ENCODE results near the gene PDZD8. TPM values are rescaled to one million over a fixed set of nuclear protein-coding genes. Genes with fewer than 3 reads are reported as not detected.

The PDZD8 gene
- polyA plus RNA-seq, 1 experiment: 33.2 TPM

GRCh38 chr10:117320050-117320665, 55.1 kb downstream of the PDZD8 start:
- no peak for DNase-seq (ENCODE audit: low read depth, low spot score)
- TF ChIP-seq, protein P1, sequence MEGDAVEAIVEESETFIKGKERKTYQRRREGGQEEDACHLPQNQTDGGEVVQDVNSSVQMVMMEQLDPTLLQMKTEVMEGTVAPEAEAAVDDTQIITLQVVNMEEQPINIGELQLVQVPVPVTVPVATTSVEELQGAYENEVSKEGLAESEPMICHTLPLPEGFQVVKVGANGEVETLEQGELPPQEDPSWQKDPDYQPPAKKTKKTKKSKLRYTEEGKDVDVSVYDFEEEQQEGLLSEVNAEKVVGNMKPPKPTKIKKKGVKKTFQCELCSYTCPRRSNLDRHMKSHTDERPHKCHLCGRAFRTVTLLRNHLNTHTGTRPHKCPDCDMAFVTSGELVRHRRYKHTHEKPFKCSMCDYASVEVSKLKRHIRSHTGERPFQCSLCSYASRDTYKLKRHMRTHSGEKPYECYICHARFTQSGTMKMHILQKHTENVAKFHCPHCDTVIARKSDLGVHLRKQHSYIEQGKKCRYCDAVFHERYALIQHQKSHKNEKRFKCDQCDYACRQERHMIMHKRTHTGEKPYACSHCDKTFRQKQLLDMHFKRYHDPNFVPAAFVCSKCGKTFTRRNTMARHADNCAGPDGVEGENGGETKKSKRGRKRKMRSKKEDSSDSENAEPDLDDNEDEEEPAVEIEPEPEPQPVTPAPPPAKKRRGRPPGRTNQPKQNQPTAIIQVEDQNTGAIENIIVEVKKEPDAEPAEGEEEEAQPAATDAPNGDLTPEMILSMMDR (IDR thresholded peaks at IDR 0.05; ENCODE audit: low read depth, low read length): peak; percentile 67
- POLR2A ChIA-PET: no interaction called here

GRCh38 chr10:117318909-117319308, 56.3 kb downstream of the PDZD8 start:
- no peak for DNase-seq (ENCODE audit: low read depth, low spot score)
- Histone ChIP-seq H3K4me3 (ENCODE audit: low read depth, low read length) (no peak overlapping the region), H3K27ac (ENCODE audit: low read depth, low read length) (no peak overlapping the region), H3K9me3 (ENCODE audit: control insufficient read depth, insufficient read depth, low read length) (no peaks in the 10 kb centered on the region), H3K27me3 (ENCODE audit: control insufficient read depth, insufficient read depth, low read length) (no peaks in the 10 kb centered on the region)
- TF ChIP-seq, protein P1 (IDR thresholded peaks at IDR 0.05; ENCODE audit: low read depth, low read length): peak; percentile 54
- POLR2A ChIA-PET: interaction anchor here (0.6 to 0.7 kb wide), 2 partner anchors 46 to 102 kb away, joined by 3 to 5 read pairs; no protein-coding TSS in a partner anchor
- CTCF ChIA-PET: interaction anchor here (0.6 to 7.8 kb wide), 30 partner anchors 9 to 1140 kb away, joined by 3 to 246 read pairs (median 9); no protein-coding TSS in a partner anchor

More at GRCh38 chr10:117320050-117320665, 55.1 kb downstream of the PDZD8 start:
- H3K27me3 ChIP-seq (ENCODE audit: control insufficient read depth, insufficient read depth, low read length): no peaks in the 10 kb centered on the region
- H3K4me3 ChIP-seq (ENCODE audit: low read depth, low read length): no peak overlapping the region
- H3K27ac ChIP-seq (ENCODE audit: low read depth, low read length): no peak overlapping the region
- CTCF ChIA-PET: interaction anchor here (0.5 to 7.8 kb wide), 39 partner anchors 8 to 1421 kb away, joined by 3 to 246 read pairs (median 5); no protein-coding TSS in a partner anchor
- no peaks in the 10 kb centered on the region for H3K9me3 ChIP-seq (ENCODE audit: control insufficient read depth, insufficient read depth, low read length)

DNA sequence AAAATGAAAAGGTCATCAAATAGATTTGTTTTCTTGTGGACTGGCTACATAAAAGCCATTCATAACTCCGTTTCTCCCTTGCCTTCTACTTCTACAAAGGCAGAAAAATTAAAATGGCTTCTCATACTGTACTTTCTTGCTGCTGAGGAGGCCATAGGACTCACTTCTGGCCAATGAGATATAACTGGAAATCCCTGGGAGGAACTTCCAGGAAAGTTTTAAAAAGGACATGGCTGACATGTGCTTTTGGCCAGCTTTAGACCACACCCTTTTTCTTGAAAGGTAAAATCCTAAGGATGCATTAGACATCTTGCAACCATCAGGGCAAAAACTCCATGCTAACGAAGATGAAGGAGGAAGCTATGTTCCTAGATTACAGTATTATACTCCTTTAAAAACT, 58.5 kb downstream of the PDZD8 start:
- ChIA-PET CTCF (interaction anchor here (2.6 to 7.8 kb wide), 2 partner anchors 15 to 100 kb away, joined by 9 to 246 read pairs; no protein-coding TSS in a partner anchor), POLR2A (no interaction called here)
- TF ChIP-seq, protein P1 (IDR thresholded peaks at IDR 0.05; ENCODE audit: low read depth, low read length): no peak
- Histone ChIP-seq H3K4me3 (ENCODE audit: low read depth, low read length) (no peak overlapping the region), H3K9me3 (ENCODE audit: control insufficient read depth, insufficient read depth, low read length) (no peaks in the 10 kb centered on the region), H3K27me3 (ENCODE audit: control insufficient read depth, insufficient read depth, low read length) (no peaks in the 10 kb centered on the region), H3K27ac (ENCODE audit: low read depth, low read length) (no peak overlapping the region)
- no peak for DNase-seq (ENCODE audit: low read depth, low spot score)

GRCh38 chr10:117313641-117314040, 61.6 kb downstream of the PDZD8 start:
- DNase-seq (ENCODE audit: low read depth, low spot score): no peak
- ChIA-PET CTCF (interaction anchor here (0.7 to 7.8 kb wide), 3 partner anchors 97 to 525 kb away, joined by 3 to 246 read pairs (median 7); no protein-coding TSS in a partner anchor), POLR2A (no interaction called here)
- Histone ChIP-seq H3K4me3 (ENCODE audit: low read depth, low read length) (no peak overlapping the region), H3K27ac (ENCODE audit: low read depth, low read length) (no peak overlapping the region), H3K9me3 (ENCODE audit: control insufficient read depth, insufficient read depth, low read length) (no peaks in the 10 kb centered on the region), H3K27me3 (ENCODE audit: control insufficient read depth, insufficient read depth, low read length) (no peaks in the 10 kb centered on the region)
- TF ChIP-seq, protein P1 (IDR thresholded peaks at IDR 0.05; ENCODE audit: low read depth, low read length): no peak

- Histone ChIP-seq H3K27ac (ENCODE audit: low read depth, low read length) (no peak overlapping the region), H3K4me3 (ENCODE audit: low read depth, low read length) (no peak overlapping the region), H3K9me3 (ENCODE audit: control insufficient read depth, insufficient read depth, low read length) (no peaks in the 10 kb centered on the region), H3K27me3 (ENCODE audit: control insufficient read depth, insufficient read depth, low read length) (no peaks in the 10 kb centered on the region)
- TF ChIP-seq, protein P1 (IDR thresholded peaks at IDR 0.05; ENCODE audit: low read depth, low read length): no peak
- ChIA-PET POLR2A (no interaction called here), CTCF (interaction anchor here (1.4 kb wide), 1 partner anchor 96 kb away, joined by 6 read pairs; no protein-coding TSS in a partner anchor)
- no peak for DNase-seq (ENCODE audit: low read depth, low spot score)
Observed at GRCh38 chr10:117312430-117312829, 62.8 kb downstream of the PDZD8 start.
